Pons (tissue), 1 donor: ENCODE data around the gene VSIR.

Experiments
- DNase-seq: peaks from one replicate; pipeline ENCODE4 v3.0.0-alpha.2; 2016; ENCODE audit warnings: low spot score

Gene VSIR

DNA sequence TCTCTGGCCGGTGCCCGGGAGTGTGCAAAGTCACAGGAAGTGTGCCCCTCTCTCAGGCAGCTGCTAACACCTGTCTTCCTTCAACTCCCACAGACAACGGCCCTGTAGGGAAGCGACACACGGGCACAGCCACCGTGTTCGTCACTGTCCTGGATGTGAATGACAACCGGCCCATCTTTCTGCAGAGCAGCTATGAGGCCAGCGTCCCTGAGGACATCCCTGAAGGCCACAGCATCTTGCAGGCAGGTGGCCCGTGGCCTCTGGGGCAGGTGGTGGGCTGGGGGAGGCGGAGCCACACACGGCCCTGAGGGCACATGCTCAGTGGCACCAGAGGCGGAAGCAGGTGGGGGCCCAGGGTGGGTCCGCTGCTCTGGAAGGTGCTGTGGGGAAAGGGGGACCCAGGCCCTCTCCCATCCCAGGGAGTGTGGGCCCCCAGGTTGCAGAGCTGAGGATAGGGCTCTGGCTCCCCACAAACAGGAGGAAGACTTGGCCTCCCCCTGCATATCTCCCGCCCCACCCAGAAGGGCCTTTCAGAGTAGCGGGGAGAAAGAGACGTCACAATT is 60.7 kb downstream of the VSIR start:
- DNase-seq: no peak

DNA sequence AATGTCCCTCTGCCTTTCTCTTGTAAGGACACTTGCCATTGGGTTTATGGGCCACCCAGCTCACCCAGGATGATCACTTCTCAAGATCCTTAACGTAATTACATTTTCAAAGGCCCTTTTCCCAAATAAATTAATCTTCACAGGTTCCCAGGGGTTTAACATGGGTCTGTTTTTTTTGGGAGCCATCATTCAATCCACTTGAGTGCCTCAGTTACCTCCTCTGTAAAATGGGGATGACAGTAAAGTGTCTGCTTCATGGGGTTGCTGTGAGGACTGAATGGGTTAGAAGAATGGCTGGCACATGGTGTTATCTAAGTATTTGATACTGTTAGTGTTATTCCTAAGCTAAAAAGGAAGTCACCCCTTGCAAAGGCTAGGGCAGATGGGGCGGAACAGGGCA is 61.1 kb downstream of the VSIR start:
- no peak for DNase-seq

DNA sequence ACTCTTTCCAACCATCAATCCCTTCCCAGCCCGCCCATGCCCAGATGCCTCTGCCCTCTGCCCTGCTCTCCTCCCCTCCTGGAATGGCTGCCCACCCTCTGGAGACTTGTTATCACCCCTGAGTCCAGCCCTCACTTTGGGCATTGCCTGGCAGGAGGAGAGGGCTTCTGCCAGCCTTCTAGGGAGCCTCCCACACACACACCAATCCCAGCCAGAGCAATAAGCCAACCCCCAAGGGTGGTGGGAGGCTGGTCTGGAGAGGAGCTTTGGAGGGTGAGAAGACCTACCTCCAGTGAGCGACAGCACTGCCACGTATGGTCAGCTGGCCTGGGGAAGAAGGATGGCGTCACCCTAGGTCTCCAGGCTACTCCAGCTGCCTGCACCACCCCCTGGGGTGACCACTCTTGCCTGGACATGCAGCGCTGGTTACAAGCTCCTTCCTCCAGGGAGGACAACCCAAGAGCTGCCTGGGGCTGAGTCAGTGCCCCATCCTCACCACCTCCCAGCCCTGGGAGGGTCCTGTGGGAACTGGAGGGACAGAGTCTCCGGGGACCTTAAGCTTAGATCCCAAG is 62.2 kb downstream of the VSIR start:
- DNase-seq: no peak

DNA sequence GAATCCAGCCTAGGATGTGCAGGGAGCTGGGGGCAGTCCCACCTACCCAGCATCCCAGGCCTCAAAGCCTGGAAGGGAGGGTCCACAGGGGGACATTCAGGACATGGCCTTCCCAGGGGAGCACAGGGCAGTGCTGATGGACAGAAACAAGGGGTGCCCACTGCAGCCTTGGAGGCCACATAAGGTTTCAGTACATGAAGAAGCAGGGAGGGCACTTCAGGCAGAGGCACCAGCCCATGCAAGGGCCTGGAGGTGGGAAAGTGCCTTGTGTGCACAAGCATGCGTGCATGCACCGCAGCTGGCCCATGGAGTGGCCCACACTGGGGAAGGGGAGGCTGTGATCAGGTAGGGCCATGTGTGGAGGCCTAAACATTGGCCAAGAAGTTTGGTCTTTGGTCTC is 62.8 kb downstream of the VSIR start:
- DNase-seq: no peak

DNA sequence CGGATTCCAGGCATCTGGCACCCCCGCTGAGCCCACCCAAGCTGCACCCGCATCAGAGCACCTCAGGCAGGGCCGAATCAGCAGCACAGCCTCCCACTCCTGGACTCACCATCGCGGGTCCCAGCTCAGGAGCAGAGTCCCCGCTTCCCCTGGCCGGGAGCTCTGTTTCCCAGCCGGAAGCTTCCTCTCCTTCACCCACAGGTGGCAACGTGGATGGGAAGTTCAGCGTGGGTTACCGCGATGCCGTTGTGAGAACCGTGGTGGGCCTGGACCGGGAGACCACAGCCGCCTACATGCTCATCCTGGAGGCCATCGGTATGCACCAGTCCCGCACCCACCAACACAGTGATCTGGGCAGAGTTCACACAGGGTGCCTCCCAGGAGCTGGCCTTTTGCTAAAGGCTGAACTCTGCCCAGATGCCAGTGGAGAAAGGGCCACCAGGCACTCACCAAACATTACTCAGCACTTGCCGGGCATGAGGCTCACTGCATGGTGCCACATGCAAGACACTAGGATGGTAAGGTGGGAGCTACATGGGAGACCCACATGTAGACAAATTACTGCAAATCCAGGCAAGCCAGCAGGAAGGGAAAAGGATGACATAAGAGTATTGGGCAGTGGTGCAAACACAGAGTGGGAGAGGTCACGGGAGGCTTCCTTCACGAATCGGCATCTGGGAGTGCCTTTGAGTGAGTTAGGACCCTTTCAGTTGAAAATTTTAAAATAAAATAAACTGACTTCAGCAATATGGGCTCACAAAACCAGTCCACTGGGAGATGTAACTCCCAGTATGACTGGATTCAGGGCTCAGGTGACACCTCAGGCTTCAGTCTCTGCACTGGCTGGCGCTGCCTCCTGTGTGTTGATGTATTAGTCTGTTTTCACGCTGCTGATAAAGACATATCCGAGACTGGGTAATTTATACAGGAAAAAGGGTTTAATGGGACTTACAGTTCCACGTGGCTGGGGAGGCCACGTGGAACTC is 64.1 kb downstream of the VSIR start:
- DNase-seq: no peak

DNA sequence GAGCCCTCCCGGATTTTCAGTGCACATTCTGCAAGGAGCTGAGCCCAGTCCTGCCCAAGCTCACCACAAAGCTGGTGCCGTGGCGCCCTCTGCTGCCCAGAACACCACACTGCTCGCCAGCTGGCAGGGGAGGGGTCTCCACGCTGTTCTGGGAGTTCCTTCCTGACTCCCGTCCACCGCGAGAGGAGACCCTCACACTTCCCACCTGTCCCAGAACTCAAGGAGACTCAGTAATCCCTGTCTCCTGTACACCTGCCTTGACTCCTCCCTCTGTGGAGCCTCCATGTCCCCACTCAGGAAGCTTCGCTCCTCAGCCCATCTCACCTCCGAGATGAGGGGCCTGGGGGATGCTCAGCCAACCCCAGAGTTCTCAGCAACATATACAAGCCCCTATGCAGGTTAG is 65.0 kb downstream of the VSIR start:
- DNase-seq: peak; percentile 37

DNA sequence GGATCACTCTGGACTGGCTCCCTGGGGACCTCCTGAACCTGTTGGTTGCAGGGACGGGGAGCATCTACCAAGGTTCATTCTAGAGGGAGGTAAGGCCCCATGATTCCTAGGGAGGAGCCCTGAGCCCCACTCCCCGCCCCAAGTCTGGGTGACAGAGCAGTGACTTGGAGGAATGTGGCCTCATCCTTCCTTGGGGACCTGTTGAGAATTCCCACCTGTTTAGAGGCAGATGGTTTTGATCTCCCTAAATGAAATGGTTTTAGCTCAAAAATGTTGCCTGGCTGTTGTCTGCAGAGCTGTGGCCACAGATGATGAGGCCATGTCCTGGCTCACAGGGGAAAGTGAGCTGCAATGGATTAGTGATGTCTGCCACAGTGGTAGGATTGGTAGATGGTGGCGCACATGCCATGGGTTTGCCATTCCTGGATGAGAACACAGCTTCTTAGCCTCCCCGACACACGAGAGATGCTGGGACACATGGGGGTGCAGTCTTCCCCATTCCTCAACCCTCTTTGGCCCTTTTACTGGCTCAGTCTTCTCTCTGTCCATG is 66.0 kb downstream of the VSIR start:
- DNase-seq: no peak

DNA sequence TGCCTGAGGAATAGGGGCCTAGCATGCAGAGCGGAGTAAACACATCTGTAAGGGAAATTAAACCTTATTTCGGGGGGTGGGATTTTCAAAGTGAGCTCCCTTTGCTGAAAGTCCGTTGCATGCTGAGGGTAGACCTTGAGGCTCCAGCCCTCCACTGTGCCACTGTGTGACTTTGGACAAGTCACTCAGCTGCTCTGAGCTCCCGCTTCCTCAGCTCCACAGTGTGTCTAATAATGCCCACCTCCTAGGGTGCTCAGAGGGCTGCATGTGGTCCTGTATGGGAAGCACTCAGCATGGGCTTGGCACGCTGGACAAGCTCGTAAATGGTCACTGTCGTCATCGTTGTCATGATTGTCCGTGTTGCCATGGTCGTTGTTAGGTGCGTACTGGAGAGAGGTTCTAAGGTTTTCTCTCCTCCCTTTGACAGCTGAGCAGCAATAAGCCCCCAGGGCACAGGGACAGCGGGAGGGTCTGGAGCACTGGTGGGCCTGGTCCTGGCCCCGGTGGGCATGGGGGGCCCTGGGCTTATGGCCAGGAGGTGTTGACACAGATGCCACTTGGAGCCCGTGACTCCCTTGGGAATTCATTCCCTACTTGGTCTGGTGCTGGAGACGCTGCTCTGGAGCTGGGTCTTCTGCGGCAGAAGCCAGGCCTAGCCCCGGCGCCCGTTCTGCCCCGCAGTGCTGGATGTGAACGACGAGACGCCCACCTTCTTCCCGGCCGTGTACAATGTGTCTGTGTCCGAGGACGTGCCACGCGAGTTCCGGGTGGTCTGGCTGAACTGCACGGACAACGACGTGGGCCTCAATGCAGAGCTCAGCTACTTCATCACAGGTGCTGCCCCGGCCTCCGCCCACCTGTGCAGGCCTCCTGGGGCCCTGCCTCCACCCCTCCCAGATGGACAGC is 66.9 kb downstream of the VSIR start:
- no peak for DNase-seq

DNA sequence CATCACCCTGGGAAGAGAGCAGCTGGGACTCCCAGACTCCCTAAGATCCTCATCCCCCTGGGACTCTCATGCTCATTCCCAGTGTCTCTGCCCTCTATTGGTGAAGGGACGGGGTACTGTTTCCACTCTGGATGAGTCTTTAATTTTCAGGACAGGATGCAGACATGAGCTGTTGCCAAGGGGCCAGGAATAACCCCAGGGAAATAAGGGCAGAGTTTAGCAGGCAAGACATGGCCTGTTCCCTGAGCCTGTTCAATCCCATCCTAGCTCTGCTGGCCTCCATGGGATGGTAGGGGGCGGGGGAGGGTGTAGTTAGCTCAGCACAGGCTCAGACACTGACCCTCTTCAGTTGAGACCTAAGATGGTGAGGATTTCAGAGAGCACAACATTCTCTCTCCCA is 67.7 kb downstream of the VSIR start:
- DNase-seq: no peak

DNA sequence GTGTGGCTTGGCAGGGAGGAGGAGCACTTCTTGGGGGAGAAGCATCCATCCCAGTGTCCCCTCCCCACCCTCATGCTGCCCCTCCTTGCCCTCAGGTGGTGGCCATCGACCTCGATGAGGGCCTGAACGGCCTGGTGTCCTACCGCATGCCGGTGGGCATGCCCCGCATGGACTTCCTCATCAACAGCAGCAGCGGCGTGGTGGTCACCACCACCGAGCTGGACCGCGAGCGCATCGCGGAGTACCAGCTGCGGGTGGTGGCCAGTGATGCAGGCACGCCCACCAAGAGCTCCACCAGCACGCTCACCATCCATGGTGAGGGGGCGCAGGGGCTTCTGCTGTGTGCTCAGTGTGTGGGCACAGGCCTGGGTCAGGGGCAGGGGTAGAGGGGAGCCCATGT is 68.5 kb downstream of the VSIR start:
- no peak for DNase-seq

DNA sequence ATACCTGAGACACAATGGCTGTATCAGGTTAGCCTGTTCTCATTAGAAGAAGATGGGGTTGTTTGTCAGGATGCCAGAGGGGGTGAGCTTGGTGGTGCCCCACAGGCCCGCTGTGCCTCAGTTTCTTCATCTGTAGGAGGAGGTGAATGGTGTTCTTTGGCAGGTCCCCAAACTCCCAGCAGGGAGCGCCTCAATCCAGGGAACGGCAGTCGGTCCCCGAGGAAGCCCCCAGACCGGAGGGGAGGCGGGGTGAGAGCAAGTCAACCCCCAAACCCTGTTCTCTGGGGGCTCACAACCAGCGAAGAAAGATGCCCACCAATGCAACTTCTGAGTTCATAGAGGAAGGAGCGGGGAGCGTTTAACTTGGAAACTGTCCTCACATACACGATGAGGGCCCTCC is 69.7 kb downstream of the VSIR start:
- no peak for DNase-seq

DNA sequence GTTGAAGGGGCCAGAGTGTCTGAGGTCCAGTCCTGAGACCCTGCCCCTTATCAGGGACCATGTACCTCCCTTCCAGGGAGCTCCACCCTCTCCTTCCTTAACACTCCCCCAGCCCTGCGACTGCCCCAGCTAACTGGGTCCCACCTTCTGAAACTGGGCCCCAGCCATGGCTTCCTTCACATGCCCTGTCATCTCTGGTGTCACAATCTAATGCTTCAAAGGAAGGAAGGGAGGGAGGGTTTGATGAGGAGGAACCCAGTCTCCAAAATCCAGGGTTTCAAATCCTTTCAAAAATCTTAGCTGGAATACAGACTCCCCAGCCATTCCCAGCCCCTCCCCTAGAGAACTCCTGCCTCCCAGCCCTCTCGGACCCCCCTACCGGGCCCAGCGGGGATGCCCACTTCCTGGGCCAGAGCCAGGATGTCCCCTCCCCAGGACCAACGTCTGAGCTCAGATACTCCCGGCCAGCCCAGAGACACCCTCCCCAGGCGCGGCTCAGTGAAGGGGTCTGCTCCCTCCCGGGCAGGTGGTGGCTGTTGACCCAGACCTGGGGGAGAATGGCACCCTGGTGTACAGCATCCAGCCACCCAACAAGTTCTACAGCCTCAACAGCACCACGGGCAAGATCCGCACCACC is 71.7 kb downstream of the VSIR start:
- DNase-seq: no peak

DNA sequence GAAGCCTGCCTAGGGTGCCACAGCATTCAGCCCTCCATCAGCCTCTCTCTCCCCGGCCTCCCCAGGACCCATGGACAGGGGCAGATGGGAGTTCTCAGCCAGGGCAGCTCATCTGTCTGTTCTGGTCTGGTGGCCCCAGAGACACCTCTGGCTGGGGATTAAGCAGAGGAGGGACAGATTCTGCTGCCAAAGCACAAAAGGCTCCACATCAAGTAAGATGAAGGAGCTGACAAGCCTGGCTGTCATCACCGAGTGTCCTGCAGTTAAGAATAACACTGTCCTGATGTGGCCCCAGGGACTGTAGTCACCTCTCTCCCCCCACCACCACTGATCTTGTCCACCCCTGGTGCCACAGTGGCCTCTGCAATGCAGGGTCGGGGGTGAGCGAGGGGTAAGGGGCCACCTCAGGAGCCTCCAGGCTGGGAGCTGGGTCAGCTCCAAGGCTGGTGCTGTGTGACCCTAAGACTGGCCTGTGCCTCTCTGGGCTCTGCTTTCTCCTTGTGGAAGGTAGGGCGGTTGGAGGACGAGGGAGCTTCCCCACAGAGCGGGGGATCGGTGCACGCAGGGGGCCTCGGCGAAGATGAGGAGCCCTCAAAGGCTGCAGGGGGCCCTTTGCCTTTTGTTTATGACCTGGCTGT is 72.5 kb downstream of the VSIR start:
- DNase-seq: no peak

DNA sequence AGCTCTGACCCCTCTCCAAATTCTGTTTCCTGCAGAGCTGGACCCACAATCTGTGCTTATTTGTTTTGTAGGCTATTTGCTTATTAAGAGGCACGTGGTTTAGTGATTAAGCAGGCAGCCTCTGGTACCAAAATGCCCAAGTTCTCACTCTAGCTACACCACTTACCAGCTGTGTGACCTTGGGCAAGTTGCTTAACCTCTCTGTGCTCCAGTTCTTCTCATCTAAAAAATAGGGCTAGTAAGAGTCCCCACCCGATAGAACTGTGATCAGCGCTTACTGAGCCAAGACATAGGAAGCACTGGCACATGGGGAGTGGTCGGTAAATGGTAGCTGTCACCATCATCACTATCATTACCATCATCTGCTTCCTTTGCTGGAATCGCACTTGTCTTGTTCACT is 74.6 kb downstream of the VSIR start:
- no peak for DNase-seq

DNA sequence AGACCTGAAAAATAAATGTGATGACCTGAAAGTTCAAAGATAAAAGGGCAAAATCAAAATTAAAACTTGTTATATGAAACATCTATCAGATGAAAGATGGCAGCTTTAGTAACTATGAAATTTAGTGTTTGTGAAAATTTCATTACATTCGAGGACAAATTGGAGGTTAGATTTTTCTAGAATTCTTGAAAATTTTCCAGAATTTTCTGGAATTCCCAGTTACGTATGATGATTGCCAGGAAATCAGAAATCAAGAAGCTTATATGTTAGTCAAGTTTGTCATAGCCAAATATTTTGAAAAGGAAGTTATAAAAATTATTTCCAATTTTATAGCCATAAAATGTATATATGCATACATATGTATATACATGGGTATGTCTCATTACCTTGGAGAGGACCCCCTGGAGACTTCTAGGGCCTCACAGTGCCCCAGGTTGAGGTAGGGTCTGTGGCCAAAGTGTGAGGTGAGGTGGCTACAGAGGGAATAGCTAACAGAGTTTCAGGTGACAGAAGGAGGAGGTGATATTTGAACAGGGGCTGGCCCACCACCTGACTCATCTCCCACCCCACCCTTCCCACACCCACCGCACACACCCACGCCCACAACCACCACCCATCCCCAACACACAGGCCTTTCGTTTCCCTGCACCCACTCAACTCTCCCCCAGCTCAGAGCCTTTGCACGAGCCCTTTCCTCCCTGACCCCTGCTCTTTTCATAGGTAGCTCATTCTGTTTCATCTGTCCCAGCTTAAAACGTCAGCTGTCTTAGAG is 75.2 kb downstream of the VSIR start:
- DNase-seq: no peak
